Measurements from ENCODE around the gene PRAMEF33.
"Not testable (repeated sequence)": the region's sequence is repeated elsewhere in the genome, so short reads cannot be mapped to it uniquely, and the experiment has no call there.

Gene PRAMEF33

GRCh38 chr1:13356774-13357173 lies 53.4 kb downstream of the PRAMEF33 start:
- H3K4me3 Mint-ChIP-seq; intact Hi-C loops (cut with micrococcal nuclease); H3K27ac Mint-ChIP-seq; H3K36me3 Mint-ChIP-seq (ENCODE audit: low read depth); H3K4me1 Mint-ChIP-seq (ENCODE audit: low read depth); H3K9me3 Mint-ChIP-seq; H3K27me3 Mint-ChIP-seq: not testable (repeated sequence)
